AG09309 (cell line): ENCODE results near the gene CHTOP.

Source experiments
- DNase-seq: peaks from one replicate; pipeline ENCODE4 v3.0.0-alpha.2; 2010; ENCODE audit warnings: low read depth
- H3K4me3 ChIP-seq: 2 replicates; pipeline ENCODE4 v1.5.1; 2011; ENCODE audit warnings: mild to moderate bottlenecking, low read depth, low read length, moderate library complexity; ENCODE audit not compliant: control insufficient read depth
- TF ChIP-seq, protein P1 (sequence below): IDR thresholded peaks from 2 replicates; pipeline ENCODE4 v1.5.1; 2011; ENCODE audit warnings: mild to moderate bottlenecking, low read depth, low read length, inconsistent platforms; ENCODE audit not compliant: insufficient read depth, control insufficient read depth; ENCODE audit errors: missing control alignments

CHTOP gene

DNA sequence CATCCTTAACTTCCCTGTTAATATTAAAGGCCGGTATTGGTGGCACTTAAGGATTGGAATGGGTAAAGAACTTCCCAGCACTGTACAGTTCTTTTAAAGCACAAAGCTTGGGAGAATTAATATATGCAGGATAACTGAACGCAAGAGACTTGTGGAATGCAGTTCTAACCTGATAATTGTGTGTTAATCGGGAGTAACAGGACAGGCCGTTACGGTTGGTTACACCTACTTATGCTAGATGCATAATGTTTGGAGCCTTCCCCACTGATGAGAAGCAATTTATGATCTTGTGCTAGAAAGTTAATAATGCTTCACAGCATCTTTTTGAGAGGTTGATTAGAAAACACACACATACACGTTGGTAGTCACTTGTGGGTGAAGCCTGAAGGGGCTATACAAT lies 7.0 kb downstream of the CHTOP start:
- TF ChIP-seq, protein P1, sequence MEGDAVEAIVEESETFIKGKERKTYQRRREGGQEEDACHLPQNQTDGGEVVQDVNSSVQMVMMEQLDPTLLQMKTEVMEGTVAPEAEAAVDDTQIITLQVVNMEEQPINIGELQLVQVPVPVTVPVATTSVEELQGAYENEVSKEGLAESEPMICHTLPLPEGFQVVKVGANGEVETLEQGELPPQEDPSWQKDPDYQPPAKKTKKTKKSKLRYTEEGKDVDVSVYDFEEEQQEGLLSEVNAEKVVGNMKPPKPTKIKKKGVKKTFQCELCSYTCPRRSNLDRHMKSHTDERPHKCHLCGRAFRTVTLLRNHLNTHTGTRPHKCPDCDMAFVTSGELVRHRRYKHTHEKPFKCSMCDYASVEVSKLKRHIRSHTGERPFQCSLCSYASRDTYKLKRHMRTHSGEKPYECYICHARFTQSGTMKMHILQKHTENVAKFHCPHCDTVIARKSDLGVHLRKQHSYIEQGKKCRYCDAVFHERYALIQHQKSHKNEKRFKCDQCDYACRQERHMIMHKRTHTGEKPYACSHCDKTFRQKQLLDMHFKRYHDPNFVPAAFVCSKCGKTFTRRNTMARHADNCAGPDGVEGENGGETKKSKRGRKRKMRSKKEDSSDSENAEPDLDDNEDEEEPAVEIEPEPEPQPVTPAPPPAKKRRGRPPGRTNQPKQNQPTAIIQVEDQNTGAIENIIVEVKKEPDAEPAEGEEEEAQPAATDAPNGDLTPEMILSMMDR = no peak
- no peak overlapping the region for H3K4me3 ChIP-seq
- DNase-seq = no peak

DNA sequence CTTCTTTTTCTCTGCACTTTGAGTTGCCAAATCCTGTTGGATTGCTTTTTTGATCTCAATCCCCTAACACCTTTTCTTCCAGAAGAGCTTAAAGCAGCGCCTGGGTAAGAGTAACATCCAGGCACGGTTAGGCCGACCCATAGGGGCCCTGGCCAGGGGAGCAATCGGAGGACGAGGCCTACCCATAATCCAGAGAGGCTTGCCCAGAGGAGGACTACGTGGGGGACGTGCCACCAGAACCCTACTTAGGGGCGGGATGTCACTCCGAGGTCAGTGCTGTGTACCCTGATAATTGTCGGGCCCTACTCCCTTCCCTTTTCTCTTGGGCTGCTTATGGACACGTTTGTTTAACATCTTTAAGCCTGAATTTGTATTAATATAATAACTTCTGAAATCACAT lies 8.3 kb downstream of the CHTOP start:
- no peak overlapping the region for H3K4me3 ChIP-seq
- DNase-seq = no peak
- TF ChIP-seq, protein P1 = no peak

DNA sequence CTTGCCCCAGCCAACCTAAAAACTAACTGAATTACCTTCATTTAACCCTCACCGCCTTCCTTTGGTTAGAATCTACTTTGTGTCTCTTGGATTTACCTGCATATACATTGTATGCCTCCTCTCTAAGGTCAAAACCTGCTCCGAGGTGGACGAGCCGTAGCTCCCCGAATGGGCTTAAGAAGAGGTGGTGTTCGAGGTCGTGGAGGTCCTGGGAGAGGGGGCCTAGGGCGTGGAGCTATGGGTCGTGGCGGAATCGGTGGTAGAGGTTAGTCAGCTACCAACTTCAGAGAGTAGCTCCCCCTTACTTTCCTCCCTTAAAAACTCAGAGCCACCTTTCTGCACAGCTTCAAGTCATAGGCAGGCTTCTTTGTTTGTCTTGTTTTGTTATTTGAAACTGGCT lies 9.2 kb downstream of the CHTOP start:
- H3K4me3 ChIP-seq = no peak overlapping the region
- TF ChIP-seq, protein P1 = no peak
- DNase-seq = no peak

DNA sequence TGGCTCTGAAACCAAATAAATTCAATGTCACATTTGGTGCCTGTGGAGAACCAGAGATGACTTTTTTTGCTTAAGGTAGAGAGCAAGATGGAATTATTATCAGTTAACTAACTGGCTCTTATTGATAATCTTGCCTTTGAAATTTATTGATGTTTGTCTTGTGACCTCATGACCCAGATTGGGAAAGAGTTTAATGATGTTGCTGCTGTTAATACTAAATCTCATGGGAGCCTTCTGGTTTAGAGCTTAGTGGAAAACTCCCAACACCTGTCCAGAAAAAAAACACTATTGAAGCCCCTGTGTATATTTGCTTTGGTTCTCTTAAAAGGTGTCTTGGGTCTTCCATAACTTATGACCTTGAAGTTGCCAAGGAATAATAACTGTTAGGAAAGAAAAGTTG lies 9.9 kb downstream of the CHTOP start:
- DNase-seq = no peak
- TF ChIP-seq, protein P1 = no peak

DNA sequence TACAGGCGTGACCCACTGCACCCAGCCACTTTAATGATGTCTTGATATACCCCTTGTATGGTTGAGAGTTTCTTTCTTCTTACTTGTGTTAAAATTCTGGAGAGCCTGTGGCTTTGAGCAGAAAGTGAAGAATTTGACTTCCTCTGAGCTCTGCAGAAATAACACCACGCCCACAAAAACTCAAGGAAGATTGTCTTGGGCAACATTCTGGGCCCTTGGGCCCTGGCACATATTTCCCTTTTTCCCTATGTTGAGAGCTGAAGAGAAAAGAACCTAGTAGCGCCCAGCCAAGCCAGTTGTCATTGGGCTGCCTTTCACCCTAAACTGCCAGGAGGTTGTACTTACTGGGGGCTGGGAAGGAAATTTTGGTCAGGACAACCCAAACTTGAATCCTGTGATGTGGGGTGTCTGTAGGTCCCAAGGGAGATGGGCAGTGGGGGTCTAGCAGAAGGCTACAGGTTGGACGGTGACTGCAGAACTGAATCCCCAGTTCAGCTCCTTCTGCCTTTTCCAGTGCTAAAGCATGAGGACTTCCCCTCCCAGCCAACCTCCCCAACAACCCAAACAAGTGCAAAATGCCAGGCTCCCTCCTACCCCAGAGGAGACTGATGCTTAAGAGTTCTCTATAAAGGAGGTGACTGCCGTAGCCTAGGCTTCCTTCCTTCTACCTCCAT lies 12.9 kb downstream of the CHTOP start:
- TF ChIP-seq, protein P1 = no peak
- DNase-seq = no peak
- no peak overlapping the region for H3K4me3 ChIP-seq

More for the DNA sequence above, 9.9 kb downstream of the CHTOP start:
- no peak overlapping the region for H3K4me3 ChIP-seq

DNA sequence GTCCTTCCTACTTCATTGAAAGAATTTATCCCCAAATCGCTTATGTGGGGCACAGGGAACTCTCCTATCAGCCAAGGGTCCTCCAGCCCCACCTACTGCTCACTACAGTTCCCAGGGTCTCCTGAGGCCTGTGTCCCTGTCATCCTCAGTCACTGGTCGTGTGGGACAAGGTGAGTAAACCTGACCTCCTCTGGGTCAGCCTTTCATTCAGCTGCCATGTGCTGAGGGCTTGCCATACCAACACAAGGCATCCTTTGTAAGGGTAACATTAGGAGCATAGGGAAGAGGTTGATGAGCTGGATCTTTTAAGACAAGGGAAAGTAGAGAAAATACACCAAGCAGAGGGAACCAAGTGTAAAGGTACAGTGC lies 13.5 kb downstream of the CHTOP start:
- TF ChIP-seq, protein P1 = no peak
- no peak for DNase-seq
- no peak overlapping the region for H3K4me3 ChIP-seq
